Inferior parietal cortex (tissue), 1 donor: Measurements from ENCODE around the gene KLHDC1.

Experiments used
- DNase-seq: peaks from one replicate; pipeline ENCODE4 v3.0.0-alpha.2; 2016; ENCODE audit errors: extremely low spot score

The KLHDC1 gene

GRCh38 chr14:49783394-49784014, 90.6 kb downstream of the KLHDC1 start:
- no peak for DNase-seq

GRCh38 chr14:49786315-49786714, 93.4 kb downstream of the KLHDC1 start:
- DNase-seq = no peak

- DNase-seq = no peak
Measured at GRCh38 chr14:49792618-49793017, 99.7 kb downstream of the KLHDC1 start.

GRCh38 chr14:49796025-49796424, 103.1 kb downstream of the KLHDC1 start:
- no peak for DNase-seq
